ENCODE measurements around the gene TARBP1.

- no peak for TF ChIP-seq CTCF (IDR thresholded peaks at IDR 0.05; ENCODE audit: poor library complexity)
- no peak for TF ChIP-seq EZH2 (IDR thresholded peaks at IDR 0.05; ENCODE audit: borderline replicate concordance)
- TF ChIP-seq EZH2phosphoT487 (IDR thresholded peaks at IDR 0.05; ENCODE audit: low read depth, severe bottlenecking, unreplicated experiment), result no peak
Measured at GRCh38 chr1:234438579-234438978, 40.4 kb downstream of the TARBP1 start.
